HL-60 (cell line): Measurements from ENCODE around the gene SLC6A6.

Experiments
- CTCF ChIP-seq: IDR thresholded peaks from one replicate; pipeline ENCODE4 v1.5.1; 2011; ENCODE audit warnings: low read length, control low read depth, inconsistent platforms; ENCODE audit not compliant: insufficient read depth
- GABPA ChIP-seq: IDR thresholded peaks from 2 replicates; pipeline ENCODE4 v1.6.1; 2012; ENCODE audit warnings: low read depth
- POLR2AphosphoS5 ChIP-seq: IDR thresholded peaks from 2 replicates; pipeline ENCODE4 v1.6.1; 2012; ENCODE audit warnings: low read depth
- REST ChIP-seq: IDR thresholded peaks from 2 replicates; pipeline ENCODE4 v1.6.1; 2012; ENCODE audit warnings: low read depth; ENCODE audit not compliant: insufficient replicate concordance
- SPI1 ChIP-seq: IDR thresholded peaks from 2 replicates; pipeline ENCODE4 v1.6.1; 2012; ENCODE audit warnings: low read depth, mild to moderate bottlenecking, borderline replicate concordance

GRCh38 chr3:14410106-14410502, 7.7 kb downstream of the SLC6A6 start:
- TF ChIP-seq CTCF (no peak), GABPA (no peak), REST (no peak), POLR2AphosphoS5 (no peak), SPI1 (no peak)
